Panc1 (cell line): ENCODE measurements around the gene ATP1A1.

Experiments
- POLR2AphosphoS5 ChIP-seq: IDR thresholded peaks from 2 replicates; pipeline ENCODE4 v1.6.1; 2012; ENCODE audit warnings: mild to moderate bottlenecking, low read depth, low read length, moderate library complexity
- TF ChIP-seq, protein P1 (sequence below): fragments of 450-650 bp; IDR thresholded peaks from 2 replicates; pipeline ENCODE4 v1.5.1; 2017; ENCODE audit warnings: mild to moderate bottlenecking
- TF ChIP-seq, protein P2 (sequence below), 2 experiments: IDR thresholded peaks; 2 replicates each; pipeline ENCODE4 v1.6.1; 2011 to 2012; ENCODE audit warnings: low read depth in 2 of 2, control low read depth in 1 of 2, low read length in 1 of 2, mild to moderate bottlenecking in 1 of 2, moderate library complexity in 1 of 2; ENCODE audit not compliant: insufficient read depth in 1 of 2

DNA sequence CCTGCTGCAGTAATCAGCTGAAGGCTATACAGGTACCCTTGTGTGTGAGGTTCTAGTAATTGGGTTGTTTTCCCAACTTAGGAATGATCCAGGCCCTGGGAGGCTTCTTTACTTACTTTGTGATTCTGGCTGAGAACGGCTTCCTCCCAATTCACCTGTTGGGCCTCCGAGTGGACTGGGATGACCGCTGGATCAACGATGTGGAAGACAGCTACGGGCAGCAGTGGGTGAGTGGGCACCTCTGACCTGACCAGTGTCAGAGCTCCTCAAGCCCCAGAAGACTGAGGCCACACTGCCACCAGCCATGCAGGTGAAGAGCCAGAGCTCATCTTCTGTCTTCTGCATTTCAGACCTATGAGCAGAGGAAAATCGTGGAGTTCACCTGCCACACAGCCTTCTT is 27.7 kb downstream of the ATP1A1 start:
- no peak for TF ChIP-seq POLR2AphosphoS5
- TF ChIP-seq, protein P1, sequence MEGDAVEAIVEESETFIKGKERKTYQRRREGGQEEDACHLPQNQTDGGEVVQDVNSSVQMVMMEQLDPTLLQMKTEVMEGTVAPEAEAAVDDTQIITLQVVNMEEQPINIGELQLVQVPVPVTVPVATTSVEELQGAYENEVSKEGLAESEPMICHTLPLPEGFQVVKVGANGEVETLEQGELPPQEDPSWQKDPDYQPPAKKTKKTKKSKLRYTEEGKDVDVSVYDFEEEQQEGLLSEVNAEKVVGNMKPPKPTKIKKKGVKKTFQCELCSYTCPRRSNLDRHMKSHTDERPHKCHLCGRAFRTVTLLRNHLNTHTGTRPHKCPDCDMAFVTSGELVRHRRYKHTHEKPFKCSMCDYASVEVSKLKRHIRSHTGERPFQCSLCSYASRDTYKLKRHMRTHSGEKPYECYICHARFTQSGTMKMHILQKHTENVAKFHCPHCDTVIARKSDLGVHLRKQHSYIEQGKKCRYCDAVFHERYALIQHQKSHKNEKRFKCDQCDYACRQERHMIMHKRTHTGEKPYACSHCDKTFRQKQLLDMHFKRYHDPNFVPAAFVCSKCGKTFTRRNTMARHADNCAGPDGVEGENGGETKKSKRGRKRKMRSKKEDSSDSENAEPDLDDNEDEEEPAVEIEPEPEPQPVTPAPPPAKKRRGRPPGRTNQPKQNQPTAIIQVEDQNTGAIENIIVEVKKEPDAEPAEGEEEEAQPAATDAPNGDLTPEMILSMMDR = no peak
- TF ChIP-seq, protein P2, sequence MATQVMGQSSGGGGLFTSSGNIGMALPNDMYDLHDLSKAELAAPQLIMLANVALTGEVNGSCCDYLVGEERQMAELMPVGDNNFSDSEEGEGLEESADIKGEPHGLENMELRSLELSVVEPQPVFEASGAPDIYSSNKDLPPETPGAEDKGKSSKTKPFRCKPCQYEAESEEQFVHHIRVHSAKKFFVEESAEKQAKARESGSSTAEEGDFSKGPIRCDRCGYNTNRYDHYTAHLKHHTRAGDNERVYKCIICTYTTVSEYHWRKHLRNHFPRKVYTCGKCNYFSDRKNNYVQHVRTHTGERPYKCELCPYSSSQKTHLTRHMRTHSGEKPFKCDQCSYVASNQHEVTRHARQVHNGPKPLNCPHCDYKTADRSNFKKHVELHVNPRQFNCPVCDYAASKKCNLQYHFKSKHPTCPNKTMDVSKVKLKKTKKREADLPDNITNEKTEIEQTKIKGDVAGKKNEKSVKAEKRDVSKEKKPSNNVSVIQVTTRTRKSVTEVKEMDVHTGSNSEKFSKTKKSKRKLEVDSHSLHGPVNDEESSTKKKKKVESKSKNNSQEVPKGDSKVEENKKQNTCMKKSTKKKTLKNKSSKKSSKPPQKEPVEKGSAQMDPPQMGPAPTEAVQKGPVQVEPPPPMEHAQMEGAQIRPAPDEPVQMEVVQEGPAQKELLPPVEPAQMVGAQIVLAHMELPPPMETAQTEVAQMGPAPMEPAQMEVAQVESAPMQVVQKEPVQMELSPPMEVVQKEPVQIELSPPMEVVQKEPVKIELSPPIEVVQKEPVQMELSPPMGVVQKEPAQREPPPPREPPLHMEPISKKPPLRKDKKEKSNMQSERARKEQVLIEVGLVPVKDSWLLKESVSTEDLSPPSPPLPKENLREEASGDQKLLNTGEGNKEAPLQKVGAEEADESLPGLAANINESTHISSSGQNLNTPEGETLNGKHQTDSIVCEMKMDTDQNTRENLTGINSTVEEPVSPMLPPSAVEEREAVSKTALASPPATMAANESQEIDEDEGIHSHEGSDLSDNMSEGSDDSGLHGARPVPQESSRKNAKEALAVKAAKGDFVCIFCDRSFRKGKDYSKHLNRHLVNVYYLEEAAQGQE (IDR thresholded peaks at IDR 0.05; ENCODE audit: insufficient read depth in 1 of 2, low read depth in 2 of 2, low read length in 1 of 2) = no peak
